H9 (cell line): ENCODE measurements around the gene KCNIP4. TPM values are rescaled to one million over a fixed set of nuclear protein-coding genes. Genes with fewer than 3 reads are reported as not detected.

Experiments
- DNase-seq: peaks from one replicate; pipeline ENCODE4 v3.0.0-alpha.2; 2017
- H2AFZ ChIP-seq: one replicate; pipeline ENCODE4 v1.6.1; 2013; ENCODE audit warnings: mild to moderate bottlenecking, low read length, control low read depth, moderate library complexity
- H2AK5ac ChIP-seq: 2 replicates; pipeline ENCODE4 v1.6.1; 2013; ENCODE audit warnings: low read length, control low read depth, mixed read lengths; ENCODE audit not compliant: insufficient read length
- H2BK120ac ChIP-seq: one replicate; pipeline ENCODE4 v1.6.1; 2013; ENCODE audit warnings: low read depth, mild to moderate bottlenecking, low read length, control low read depth, inconsistent platforms; ENCODE audit not compliant: poor library complexity, severe bottlenecking
- H2BK12ac ChIP-seq: 2 replicates; pipeline ENCODE4 v1.6.1; 2013; ENCODE audit warnings: low read length, control low read depth, mixed read lengths, low read depth; ENCODE audit not compliant: insufficient read length
- H2BK15ac ChIP-seq: 2 replicates; pipeline ENCODE4 v1.6.1; 2013; ENCODE audit warnings: low read depth, low read length, control low read depth
- H2BK20ac ChIP-seq: one replicate; pipeline ENCODE4 v1.6.1; 2013; ENCODE audit warnings: low read depth, mild to moderate bottlenecking, low read length, control low read depth, inconsistent platforms; ENCODE audit not compliant: poor library complexity, severe bottlenecking
- H2BK5ac ChIP-seq: 2 replicates; pipeline ENCODE4 v1.6.1; 2013; ENCODE audit warnings: low read length, control low read depth, mixed read lengths; ENCODE audit not compliant: insufficient read length
- H3K14ac ChIP-seq: 2 replicates; pipeline ENCODE4 v1.6.1; 2013; ENCODE audit warnings: low read length, control low read depth; ENCODE audit not compliant: insufficient read depth
- H3K18ac ChIP-seq: 2 replicates; pipeline ENCODE4 v1.6.1; 2013; ENCODE audit warnings: low read depth, mild to moderate bottlenecking, mixed read lengths, low read length, control low read depth; ENCODE audit not compliant: insufficient read length
- H3K23ac ChIP-seq: 2 replicates; pipeline ENCODE4 v1.6.1; 2013; ENCODE audit warnings: low read length, control low read depth, mixed read lengths, low read depth; ENCODE audit not compliant: insufficient read length
- H3K23me2 ChIP-seq: 2 replicates; pipeline ENCODE4 v1.6.1; 2013; ENCODE audit warnings: low read depth, mild to moderate bottlenecking, mixed read lengths, low read length, control low read depth; ENCODE audit not compliant: insufficient read length, poor library complexity, severe bottlenecking
- H3K27ac ChIP-seq: 2 replicates; pipeline ENCODE4 v1.5.1; 2013; ENCODE audit warnings: low read length, control low read depth, mixed read lengths, low read depth; ENCODE audit not compliant: insufficient read length
- H3K27me3 ChIP-seq: 2 replicates; pipeline ENCODE4 v1.6.1; 2013; ENCODE audit warnings: low read length, control low read depth, inconsistent platforms; ENCODE audit not compliant: insufficient read depth
- H3K4ac ChIP-seq: 2 replicates; pipeline ENCODE4 v1.6.1; 2013; ENCODE audit warnings: low read depth, mild to moderate bottlenecking, control low read depth, inconsistent platforms, low read length, moderate library complexity
- H3K4me1 ChIP-seq: 2 replicates; pipeline ENCODE4 v1.6.1; 2013; ENCODE audit warnings: low read length, control low read depth, inconsistent platforms; ENCODE audit not compliant: insufficient read depth
- H3K4me2 ChIP-seq: 2 replicates; pipeline ENCODE4 v1.6.1; 2013; ENCODE audit warnings: low read length, control low read depth, mixed read lengths; ENCODE audit not compliant: insufficient read length, insufficient read depth
- H3K56ac ChIP-seq: 2 replicates; pipeline ENCODE4 v1.6.1; 2013; ENCODE audit warnings: low read depth, mild to moderate bottlenecking, mixed read lengths, low read length, control low read depth; ENCODE audit not compliant: insufficient read length
- H3K79me1 ChIP-seq: 2 replicates; pipeline ENCODE4 v1.6.1; 2013; ENCODE audit warnings: low read depth, mild to moderate bottlenecking, moderate library complexity, low read length, control low read depth, inconsistent platforms; ENCODE audit not compliant: insufficient read depth, poor library complexity, severe bottlenecking
- H3K79me2 ChIP-seq: 2 replicates; pipeline ENCODE4 v1.6.1; 2013; ENCODE audit warnings: low read length, control low read depth, inconsistent platforms; ENCODE audit not compliant: insufficient read depth
- H3K9ac ChIP-seq: 2 replicates; pipeline ENCODE4 v1.6.1; 2013; ENCODE audit warnings: low read length, control low read depth, mixed read lengths; ENCODE audit not compliant: insufficient read length; ENCODE audit errors: extremely low read depth
- H3K9me3 ChIP-seq: one replicate; pipeline ENCODE4 v1.6.1; 2013; ENCODE audit warnings: low read depth, low read length, inconsistent platforms; ENCODE audit not compliant: control insufficient read depth
- H3T11ph ChIP-seq: one replicate; pipeline ENCODE4 v1.6.1; 2013; ENCODE audit warnings: mild to moderate bottlenecking, low read length, control low read depth, inconsistent platforms
- H4K20me1 ChIP-seq: one replicate; pipeline ENCODE4 v1.6.1; 2013; ENCODE audit not compliant: control insufficient read depth, insufficient read length, insufficient read depth
- H4K5ac ChIP-seq: 2 replicates; pipeline ENCODE4 v1.6.1; 2013; ENCODE audit warnings: low read depth, mild to moderate bottlenecking, mixed read lengths, low read length, control low read depth; ENCODE audit not compliant: insufficient read length
- H4K8ac ChIP-seq: replicated peaks from 2 replicates; pipeline ENCODE4 v1.6.1; 2013; ENCODE audit warnings: low read length, control low read depth, mixed read lengths, low read depth; ENCODE audit not compliant: insufficient read length
- H4K91ac ChIP-seq: 2 replicates; pipeline ENCODE4 v1.6.1; 2013; ENCODE audit warnings: low read depth, mild to moderate bottlenecking, moderate library complexity, mixed read lengths, low read length, control low read depth; ENCODE audit not compliant: insufficient read length
- H3K27ac Mint-ChIP-seq, 3 experiments: 2 replicates in 2 of 3; 3 replicates in 1 of 3; pipeline ENCODE4 v1.8.0; 2020 to 2021; ENCODE audit warnings: mixed read lengths in 3 of 3, mild to moderate bottlenecking in 1 of 3, moderate library complexity in 1 of 3
- H3K27me3 Mint-ChIP-seq: 2 replicates; pipeline ENCODE4 v1.8.0; 2021; ENCODE audit warnings: low read depth, mild to moderate bottlenecking, moderate library complexity, mixed read lengths
- H3K36me3 Mint-ChIP-seq, 3 experiments: 2 replicates in 2 of 3; 3 replicates in 1 of 3; pipeline ENCODE4 v1.8.0; 2020 to 2021; ENCODE audit warnings: low read depth in 3 of 3, mixed read lengths in 3 of 3; ENCODE audit not compliant: insufficient read depth in 1 of 3
- H3K4me1 Mint-ChIP-seq, 2 experiments: 2 replicates each; pipeline ENCODE4 v1.8.0; 2020; ENCODE audit warnings: mixed read lengths in 2 of 2
- H3K4me3 Mint-ChIP-seq, 2 experiments: 2 replicates in 1 of 2; 3 replicates in 1 of 2; pipeline ENCODE4 v1.8.0; 2020 to 2021; ENCODE audit warnings: mild to moderate bottlenecking in 2 of 2, mixed read lengths in 2 of 2, moderate library complexity in 1 of 2
- H3K9me3 Mint-ChIP-seq, 2 experiments: 2 replicates in 1 of 2; 3 replicates in 1 of 2; pipeline ENCODE4 v1.8.0; 2020; ENCODE audit warnings: mild to moderate bottlenecking in 2 of 2, mixed read lengths in 2 of 2, moderate library complexity in 1 of 2
- WGBS: extraction: QIAGEN DNeasy Blood & Tissue Kit; methylation state at CpG from one replicate; pipeline ENCODE4 v1.1.7; 2013; ENCODE audit warnings: missing lambda C conversion rate, low lambda C conversion rate, mixed read lengths; ENCODE audit not compliant: insufficient read length; ENCODE audit errors: extremely low coverage; 5-methylcytosine and 5-hydroxymethylcytosine counted together
- total RNA-seq: library from RNA; stranded (reverse); gene quantifications from 2 replicates; pipeline ENCODE4 v1.2.1, GENCODE V29; 2021
- TF ChIP-seq, protein P1 (sequence below): fragments of 200-600 bp; sonication (generic); conservative IDR thresholded peaks from 3 replicates; pipeline ENCODE4 v1.8.0; 2021; ENCODE audit warnings: antibody characterized with exemption, mild to moderate bottlenecking

KCNIP4 gene
- total RNA-seq, 1 experiment from 2014 or later = not detected

DNA sequence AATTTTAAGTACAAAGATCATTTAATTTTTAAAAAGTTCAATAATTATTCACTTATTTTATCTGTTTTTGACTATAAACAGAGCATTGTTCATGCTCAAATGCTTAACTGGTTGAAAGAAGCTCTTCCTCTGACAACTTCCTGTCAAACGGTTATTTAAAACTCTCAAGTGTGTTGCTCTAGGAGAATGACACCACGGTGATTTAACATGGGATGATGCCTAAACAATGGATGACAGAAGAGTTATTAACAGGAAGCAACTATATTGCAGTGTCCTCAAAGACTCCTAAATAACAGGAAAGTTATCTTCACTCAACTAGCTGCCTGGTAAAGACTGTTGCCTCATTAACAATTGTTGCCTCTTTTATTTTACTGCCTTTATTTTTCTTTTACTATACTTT is 738.7 kb downstream of the KCNIP4 start:
- H2BK5ac ChIP-seq = no peak overlapping the region
- H3K56ac ChIP-seq = no peak overlapping the region
- no peak overlapping the region for H3K18ac ChIP-seq
- no peak overlapping the region for H3T11ph ChIP-seq
- no peak overlapping the region for H3K23ac ChIP-seq
- H4K20me1 ChIP-seq = no peaks in the 10 kb centered on the region
- no peak overlapping the region for H3K14ac ChIP-seq
- no peak for DNase-seq
- no peak overlapping the region for H3K4me3 Mint-ChIP-seq
- H2AFZ ChIP-seq = no peak overlapping the region
- H3K27ac Mint-ChIP-seq = no peak overlapping the region
- H4K5ac ChIP-seq = no peak overlapping the region
- H3K27me3 ChIP-seq = no peaks in the 10 kb centered on the region
- no peak overlapping the region for H2AK5ac ChIP-seq
- H3K36me3 Mint-ChIP-seq = no peaks in the 10 kb centered on the region
- H3K23me2 ChIP-seq = no peaks in the 10 kb centered on the region
- no peaks in the 10 kb centered on the region for H3K79me1 ChIP-seq
- H3K4me1 ChIP-seq = no peaks in the 10 kb centered on the region; the same call in 1 of the 2 replicates
- H3K9ac ChIP-seq = no peak overlapping the region
- no peak overlapping the region for H3K4ac ChIP-seq
- WGBS = no CpG with 5 or more reads among the region's 2 CpGs
- no peak overlapping the region for H4K8ac ChIP-seq
- H3K9me3 ChIP-seq = no peaks in the 10 kb centered on the region
- TF ChIP-seq, protein P1, sequence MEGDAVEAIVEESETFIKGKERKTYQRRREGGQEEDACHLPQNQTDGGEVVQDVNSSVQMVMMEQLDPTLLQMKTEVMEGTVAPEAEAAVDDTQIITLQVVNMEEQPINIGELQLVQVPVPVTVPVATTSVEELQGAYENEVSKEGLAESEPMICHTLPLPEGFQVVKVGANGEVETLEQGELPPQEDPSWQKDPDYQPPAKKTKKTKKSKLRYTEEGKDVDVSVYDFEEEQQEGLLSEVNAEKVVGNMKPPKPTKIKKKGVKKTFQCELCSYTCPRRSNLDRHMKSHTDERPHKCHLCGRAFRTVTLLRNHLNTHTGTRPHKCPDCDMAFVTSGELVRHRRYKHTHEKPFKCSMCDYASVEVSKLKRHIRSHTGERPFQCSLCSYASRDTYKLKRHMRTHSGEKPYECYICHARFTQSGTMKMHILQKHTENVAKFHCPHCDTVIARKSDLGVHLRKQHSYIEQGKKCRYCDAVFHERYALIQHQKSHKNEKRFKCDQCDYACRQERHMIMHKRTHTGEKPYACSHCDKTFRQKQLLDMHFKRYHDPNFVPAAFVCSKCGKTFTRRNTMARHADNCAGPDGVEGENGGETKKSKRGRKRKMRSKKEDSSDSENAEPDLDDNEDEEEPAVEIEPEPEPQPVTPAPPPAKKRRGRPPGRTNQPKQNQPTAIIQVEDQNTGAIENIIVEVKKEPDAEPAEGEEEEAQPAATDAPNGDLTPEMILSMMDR = no peak
- no peaks in the 10 kb centered on the region for H3K79me2 ChIP-seq
- peaks cover 0 to 7% of the 10 kb centered on the region in 2 experiments; a peak in 2 of 4 replicates for H3K4me1 Mint-ChIP-seq
- H3K27ac ChIP-seq = no peak overlapping the region
- no peak overlapping the region for H4K91ac ChIP-seq
- no peak overlapping the region for H2BK12ac ChIP-seq
- H2BK120ac ChIP-seq = no peak overlapping the region
- no peak overlapping the region for H2BK20ac ChIP-seq
- no peak overlapping the region for H2BK15ac ChIP-seq
- peaks cover 2% of the 10 kb centered on the region; the same call in 1 of the 2 replicates for H3K27me3 Mint-ChIP-seq
- no peak overlapping the region for H3K4me2 ChIP-seq
- H3K9me3 Mint-ChIP-seq = no peaks in the 10 kb centered on the region
